Thyroid gland (tissue), 4 donors: Measurements from ENCODE around the gene KRT6C.

Experiments
- CTCF ChIP-seq, 6 experiments: fragments of 200-600 bp in 3 of 6; fragments of 450-650 bp in 3 of 6; sonication (generic) in 3 of 6; IDR thresholded peaks; one replicate each; pipeline ENCODE4 v1.5.1; 2016 to 2019; ENCODE audit warnings: antibody characterized with exemption in 6 of 6, mild to moderate bottlenecking in 2 of 6, inconsistent platforms in 1 of 6, moderate library complexity in 1 of 6
- POLR2A ChIP-seq, 2 donors: fragments of 450-650 bp; IDR thresholded peaks; one replicate each; pipeline ENCODE4 v1.6.1; 2017; ENCODE audit warnings: antibody characterized with exemption in 2 of 2, mild to moderate bottlenecking in 2 of 2, moderate library complexity in 1 of 2

- TF ChIP-seq CTCF (IDR thresholded peaks at IDR 0.05) (no peak), POLR2A (IDR thresholded peaks at IDR 0.05) (no peak)
Observed at GRCh38 chr12:52494100-52494499, 20.5 kb upstream of the KRT6C start.
